ENCODE measurements around the gene LRRC34.

DNA sequence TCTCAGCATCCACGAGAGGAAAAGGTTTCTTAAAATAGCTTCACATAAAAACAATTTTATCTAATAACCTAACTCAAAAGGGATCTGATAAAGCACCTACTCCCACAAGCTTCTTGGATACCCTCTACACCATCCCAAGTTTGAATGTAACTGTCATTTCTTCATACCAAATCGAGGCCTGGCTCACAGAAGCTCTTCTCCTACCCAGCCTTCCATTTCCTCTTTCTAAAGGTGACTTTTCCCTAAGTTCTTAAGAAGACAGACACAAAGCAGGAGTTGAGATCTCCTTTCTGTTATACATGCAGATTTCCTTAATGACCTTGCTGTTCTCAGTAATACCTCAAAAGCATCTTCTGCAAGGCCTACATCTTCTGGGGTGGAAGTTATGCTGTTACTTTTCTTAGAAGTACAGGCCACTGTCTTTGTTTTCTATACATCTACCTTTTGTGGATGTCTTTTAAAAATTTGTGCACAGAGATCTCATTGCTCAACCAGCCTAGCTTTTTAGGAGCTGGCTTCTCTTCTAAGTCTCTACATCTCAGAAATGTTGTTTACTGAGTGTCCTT, 3.4 kb downstream of the LRRC34 start:
- TF ChIP-seq EZH2 (IDR thresholded peaks at IDR 0.05): no peak
- no peak for TF ChIP-seq POLR2AphosphoS5 (IDR thresholded peaks at IDR 0.05; ENCODE audit: borderline replicate concordance, low read depth, low read length)
